ENCODE data around the gene RAX2.

Gene RAX2

GRCh38 chr19:3751236-3751635 is 20.8 kb downstream of the RAX2 start:
- H3K9ac ChIP-seq (ENCODE audit: low read length) = no peak overlapping the region
- H3K4me1 ChIP-seq (ENCODE audit: control insufficient read depth, insufficient read depth, low read length) = no peaks in the 10 kb centered on the region
- H3K36me3 ChIP-seq (ENCODE audit: control insufficient read depth, insufficient read depth, low read length, severe bottlenecking) = peaks cover 21% of the 10 kb centered on the region
- H3K27me3 ChIP-seq (replicated peaks; ENCODE audit: control insufficient read depth, insufficient read depth, low read length) = no peaks in the 10 kb centered on the region
- DNase-seq (ENCODE audit: low read depth) = no peak
- H3K9me3 ChIP-seq (ENCODE audit: control insufficient read depth, low read length) = no peaks in the 10 kb centered on the region
- no peak overlapping the region for H3K4me3 ChIP-seq (ENCODE audit: low read length)

GRCh38 chr19:3750211-3750610 is 21.8 kb downstream of the RAX2 start:
- no peak overlapping the region for H3K9ac ChIP-seq (ENCODE audit: low read length)
- no peak for DNase-seq (ENCODE audit: low read depth)
- peaks cover 5% of the 10 kb centered on the region for H3K27me3 ChIP-seq (replicated peaks; ENCODE audit: control insufficient read depth, insufficient read depth, low read length)
- H3K4me3 ChIP-seq (ENCODE audit: low read length) = no peak overlapping the region
- no peaks in the 10 kb centered on the region for H3K4me1 ChIP-seq (ENCODE audit: control insufficient read depth, insufficient read depth, low read length)
- peaks cover 21% of the 10 kb centered on the region for H3K36me3 ChIP-seq (ENCODE audit: control insufficient read depth, insufficient read depth, low read length, severe bottlenecking)
- H3K9me3 ChIP-seq (ENCODE audit: control insufficient read depth, low read length) = no peaks in the 10 kb centered on the region

GRCh38 chr19:3748965-3749364 is 23.1 kb downstream of the RAX2 start:
- no peaks in the 10 kb centered on the region for H3K4me1 ChIP-seq (ENCODE audit: control insufficient read depth, insufficient read depth, low read length)

GRCh38 chr19:3746371-3747056 is 25.5 kb downstream of the RAX2 start:
- Histone ChIP-seq H3K9me3 (ENCODE audit: control insufficient read depth, low read length) (no peaks in the 10 kb centered on the region), H3K36me3 (ENCODE audit: control insufficient read depth, insufficient read depth, low read length, severe bottlenecking) (peaks cover 13% of the 10 kb centered on the region), H3K27me3 (replicated peaks; ENCODE audit: control insufficient read depth, insufficient read depth, low read length) (peaks cover 5% of the 10 kb centered on the region), H3K4me3 (ENCODE audit: low read length) (no peak overlapping the region), H3K9ac (ENCODE audit: low read length) (no peak overlapping the region), H3K4me1 (ENCODE audit: control insufficient read depth, insufficient read depth, low read length) (no peaks in the 10 kb centered on the region)
- no peak for DNase-seq (ENCODE audit: low read depth)

More at GRCh38 chr19:3748965-3749364, 23.1 kb downstream of the RAX2 start:
- no peak overlapping the region for H3K4me3 ChIP-seq (ENCODE audit: low read length)
- no peak for DNase-seq (ENCODE audit: low read depth)
- peaks cover 21% of the 10 kb centered on the region for H3K36me3 ChIP-seq (ENCODE audit: control insufficient read depth, insufficient read depth, low read length, severe bottlenecking)
- H3K27me3 ChIP-seq (replicated peaks; ENCODE audit: control insufficient read depth, insufficient read depth, low read length) = peaks cover 5% of the 10 kb centered on the region
- no peak overlapping the region for H3K9ac ChIP-seq (ENCODE audit: low read length)
- no peaks in the 10 kb centered on the region for H3K9me3 ChIP-seq (ENCODE audit: control insufficient read depth, low read length)

- H3K9ac ChIP-seq (ENCODE audit: low read length) = no peak overlapping the region
- no peak overlapping the region for H3K4me3 ChIP-seq (ENCODE audit: low read length)
- H3K27me3 ChIP-seq (replicated peaks; ENCODE audit: control insufficient read depth, insufficient read depth, low read length) = peaks cover 5% of the 10 kb centered on the region
- peaks cover 7% of the 10 kb centered on the region for H3K36me3 ChIP-seq (ENCODE audit: control insufficient read depth, insufficient read depth, low read length, severe bottlenecking)
- DNase-seq (ENCODE audit: low read depth) = no peak
- H3K9me3 ChIP-seq (ENCODE audit: control insufficient read depth, low read length) = no peaks in the 10 kb centered on the region
- no peaks in the 10 kb centered on the region for H3K4me1 ChIP-seq (ENCODE audit: control insufficient read depth, insufficient read depth, low read length)
These were observed 26.5 kb downstream of the RAX2 start for GRCh38 chr19:3745363-3746045.

- H3K36me3 ChIP-seq (ENCODE audit: control insufficient read depth, insufficient read depth, low read length, severe bottlenecking) = no peaks in the 10 kb centered on the region
- H3K9me3 ChIP-seq (ENCODE audit: control insufficient read depth, low read length) = no peaks in the 10 kb centered on the region
- H3K27me3 ChIP-seq (replicated peaks; ENCODE audit: control insufficient read depth, insufficient read depth, low read length) = peaks cover 11% of the 10 kb centered on the region
- no peak overlapping the region for H3K4me3 ChIP-seq (ENCODE audit: low read length)
- no peak overlapping the region for H3K9ac ChIP-seq (ENCODE audit: low read length)
- DNase-seq (ENCODE audit: low read depth) = no peak
- no peaks in the 10 kb centered on the region for H3K4me1 ChIP-seq (ENCODE audit: control insufficient read depth, insufficient read depth, low read length)
These were observed 28.5 kb downstream of the RAX2 start for GRCh38 chr19:3743486-3743885.

GRCh38 chr19:3740431-3740830 is 31.6 kb downstream of the RAX2 start:
- Histone ChIP-seq H3K9ac (ENCODE audit: low read length) (no peak overlapping the region), H3K9me3 (ENCODE audit: control insufficient read depth, low read length) (no peaks in the 10 kb centered on the region), H3K27me3 (replicated peaks; ENCODE audit: control insufficient read depth, insufficient read depth, low read length) (peaks cover 29% of the 10 kb centered on the region), H3K36me3 (ENCODE audit: control insufficient read depth, insufficient read depth, low read length, severe bottlenecking) (no peaks in the 10 kb centered on the region), H3K4me1 (ENCODE audit: control insufficient read depth, insufficient read depth, low read length) (no peaks in the 10 kb centered on the region), H3K4me3 (ENCODE audit: low read length) (no peak overlapping the region)
- DNase-seq (ENCODE audit: low read depth) = no peak

- Histone ChIP-seq H3K4me3 (ENCODE audit: low read length) (no peak overlapping the region), H3K9ac (ENCODE audit: low read length) (no peak overlapping the region), H3K27me3 (replicated peaks; ENCODE audit: control insufficient read depth, insufficient read depth, low read length) (peaks cover 39% of the 10 kb centered on the region), H3K4me1 (ENCODE audit: control insufficient read depth, insufficient read depth, low read length) (no peaks in the 10 kb centered on the region), H3K36me3 (ENCODE audit: control insufficient read depth, insufficient read depth, low read length, severe bottlenecking) (no peaks in the 10 kb centered on the region), H3K9me3 (ENCODE audit: control insufficient read depth, low read length) (no peaks in the 10 kb centered on the region)
- DNase-seq (ENCODE audit: low read depth) = no peak
These were observed 33.4 kb downstream of the RAX2 start for GRCh38 chr19:3738477-3739220.

- no peak overlapping the region for H3K4me3 ChIP-seq (ENCODE audit: low read length)
- DNase-seq (ENCODE audit: low read depth) = no peak
- H3K4me1 ChIP-seq (ENCODE audit: control insufficient read depth, insufficient read depth, low read length) = no peaks in the 10 kb centered on the region
- H3K27me3 ChIP-seq (replicated peaks; ENCODE audit: control insufficient read depth, insufficient read depth, low read length) = peaks cover 43% of the 10 kb centered on the region
- H3K9ac ChIP-seq (ENCODE audit: low read length) = no peak overlapping the region
- no peaks in the 10 kb centered on the region for H3K36me3 ChIP-seq (ENCODE audit: control insufficient read depth, insufficient read depth, low read length, severe bottlenecking)
- no peaks in the 10 kb centered on the region for H3K9me3 ChIP-seq (ENCODE audit: control insufficient read depth, low read length)
These were observed 34.4 kb downstream of the RAX2 start for GRCh38 chr19:3737487-3738205.

GRCh38 chr19:3736106-3736724 is 35.8 kb downstream of the RAX2 start:
- no peak overlapping the region for H3K9ac ChIP-seq (ENCODE audit: low read length)
- H3K36me3 ChIP-seq (ENCODE audit: control insufficient read depth, insufficient read depth, low read length, severe bottlenecking) = no peaks in the 10 kb centered on the region
- H3K4me3 ChIP-seq (ENCODE audit: low read length) = no peak overlapping the region
- DNase-seq (ENCODE audit: low read depth) = no peak
- no peaks in the 10 kb centered on the region for H3K9me3 ChIP-seq (ENCODE audit: control insufficient read depth, low read length)
- H3K4me1 ChIP-seq (ENCODE audit: control insufficient read depth, insufficient read depth, low read length) = no peaks in the 10 kb centered on the region
- H3K27me3 ChIP-seq (replicated peaks; ENCODE audit: control insufficient read depth, insufficient read depth, low read length) = peaks cover 43% of the 10 kb centered on the region

GRCh38 chr19:3734310-3734600 is 37.8 kb downstream of the RAX2 start:
- H3K9me3 ChIP-seq (ENCODE audit: control insufficient read depth, low read length) = no peaks in the 10 kb centered on the region
- H3K4me3 ChIP-seq (ENCODE audit: low read length) = no peak overlapping the region
- no peaks in the 10 kb centered on the region for H3K36me3 ChIP-seq (ENCODE audit: control insufficient read depth, insufficient read depth, low read length, severe bottlenecking)
- no peak for DNase-seq (ENCODE audit: low read depth)
- peaks cover 43% of the 10 kb centered on the region for H3K27me3 ChIP-seq (replicated peaks; ENCODE audit: control insufficient read depth, insufficient read depth, low read length)
- H3K9ac ChIP-seq (ENCODE audit: low read length) = no peak overlapping the region
- H3K4me1 ChIP-seq (ENCODE audit: control insufficient read depth, insufficient read depth, low read length) = no peaks in the 10 kb centered on the region

Data from adipocyte (in vitro differentiated cells).